ENCODE results near the gene INIP. TPM values are rescaled to one million over a fixed set of nuclear protein-coding genes. Genes with fewer than 3 reads are reported as not detected.
"Not testable (repeated sequence)": the region's sequence is repeated elsewhere in the genome, so short reads cannot be mapped to it uniquely, and the experiment has no call there.

INIP gene
- total RNA-seq, 1 donor from 2014 or later, result 15.6 TPM

- DNase-seq (ENCODE audit: low read depth), result no peak
Observed at GRCh38 chr9:112743216-112743836, 25.4 kb upstream of the INIP start.

- DNase-seq (ENCODE audit: low read depth), result no peak
Observed at GRCh38 chr9:112734892-112735291, 17.0 kb upstream of the INIP start.

- DNase-seq (ENCODE audit: low read depth), result no peak
Observed at GRCh38 chr9:112731971-112732370, 14.1 kb upstream of the INIP start.

- no peak for DNase-seq (ENCODE audit: low read depth)
Observed at GRCh38 chr9:112728401-112728800, 10.5 kb upstream of the INIP start.

DNA sequence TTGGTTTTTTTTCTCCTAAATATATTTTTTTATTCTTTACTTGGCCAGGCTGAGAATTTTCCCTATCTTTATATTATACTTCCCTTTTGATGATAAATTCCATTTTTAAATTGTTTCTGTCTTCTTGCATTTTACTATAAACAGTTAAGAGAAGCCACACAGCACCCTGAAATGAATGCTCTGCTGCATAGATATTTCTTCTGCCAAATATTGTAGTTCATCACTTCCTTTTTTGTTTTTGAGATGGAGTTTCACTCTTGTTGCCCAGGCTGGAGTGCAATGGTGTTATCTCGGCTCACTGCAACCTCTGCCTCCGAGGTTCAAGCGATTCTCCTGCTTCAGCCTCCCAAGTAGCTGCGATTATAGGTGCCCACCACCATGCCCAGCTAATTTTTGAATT lies 8.5 kb upstream of the INIP start:
- no peak for DNase-seq (ENCODE audit: low read depth)

GRCh38 chr9:112725961-112726360 lies 8.0 kb upstream of the INIP start:
- no peak for DNase-seq (ENCODE audit: low read depth)

DNA sequence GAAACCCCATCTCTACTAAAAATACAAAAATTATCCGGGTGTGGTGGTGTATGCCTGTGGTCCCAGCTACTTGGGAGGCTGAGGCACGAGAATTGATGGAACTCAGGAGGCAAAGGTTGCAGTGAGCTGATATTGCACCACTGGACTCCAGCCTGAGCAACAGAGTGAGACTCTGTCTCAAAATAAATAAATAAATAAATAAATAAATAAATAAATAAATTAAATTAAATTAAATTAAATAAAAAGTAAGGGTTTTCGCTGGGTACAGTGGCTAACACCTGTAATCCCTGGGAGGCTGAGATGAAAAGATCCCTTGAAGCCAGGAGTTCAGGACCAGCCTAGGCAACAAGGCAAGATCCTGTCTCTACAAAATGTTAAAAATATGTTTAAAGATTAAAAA lies 4.8 kb upstream of the INIP start:
- DNase-seq (ENCODE audit: low read depth), result not testable (repeated sequence)

GRCh38 chr9:112720113-112720780 lies 2.3 kb upstream of the INIP start:
- DNase-seq (ENCODE audit: low read depth), result no peak

- DNase-seq (ENCODE audit: low read depth), result no peak
Observed at GRCh38 chr9:112719696-112720095, 1.8 kb upstream of the INIP start.

DNA sequence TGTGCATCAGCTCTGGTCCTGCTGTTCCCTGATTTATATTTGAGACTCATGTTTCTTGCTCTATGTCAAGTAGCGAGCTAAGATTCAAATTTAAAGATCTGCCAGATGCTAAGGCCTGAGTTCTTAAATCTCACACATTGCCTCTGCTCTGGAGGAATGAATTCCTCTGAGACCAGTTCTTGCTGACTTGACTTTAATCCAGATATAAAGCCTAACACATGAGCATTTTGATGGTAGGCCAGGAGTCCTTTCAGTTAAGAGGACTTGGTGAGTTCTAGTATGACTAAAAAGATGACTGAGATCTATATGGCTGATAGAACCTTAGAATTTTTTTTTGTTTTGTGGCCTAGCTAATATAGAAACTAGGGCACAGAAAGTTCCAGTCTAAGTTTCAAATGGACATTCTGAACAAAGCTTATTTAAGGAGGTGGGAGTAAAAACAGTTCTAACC lies 1.3 kb upstream of the INIP start:
- no peak for DNase-seq (ENCODE audit: low read depth)

- no peak for DNase-seq (ENCODE audit: low read depth)
Observed at GRCh38 chr9:112712678-112713077, 5.2 kb downstream of the INIP start.

DNA sequence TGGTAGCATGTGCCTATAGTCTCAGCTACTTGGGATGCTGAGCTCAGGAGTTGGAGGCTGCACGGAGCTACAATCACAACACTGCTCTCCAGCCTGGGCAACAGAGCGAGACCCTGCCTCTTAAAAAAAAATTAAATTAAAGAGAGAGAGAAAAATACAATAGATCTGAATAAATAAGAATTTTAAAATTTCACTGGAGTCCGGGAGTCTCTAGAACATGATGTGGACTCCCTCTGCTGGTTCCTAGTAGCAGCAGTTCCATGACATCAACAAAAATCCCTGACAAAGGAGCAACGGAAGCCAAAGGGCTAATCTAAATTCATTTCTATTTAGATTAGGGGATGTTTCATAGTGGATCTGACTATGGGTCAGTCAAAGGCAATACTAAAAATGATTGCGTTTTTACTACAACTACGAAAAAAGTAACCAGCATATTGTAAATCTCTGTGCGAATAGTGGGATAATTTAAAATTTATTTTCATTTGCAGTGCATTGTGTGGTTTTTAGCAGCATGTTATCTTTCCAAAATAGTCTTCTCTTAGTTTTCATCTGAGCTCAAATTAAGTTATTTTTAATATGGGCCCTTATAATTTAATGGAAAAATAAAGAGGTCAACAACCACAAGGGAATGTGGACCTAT lies 6.7 kb downstream of the INIP start:
- DNase-seq (ENCODE audit: low read depth), result peak; percentile 26

DNA sequence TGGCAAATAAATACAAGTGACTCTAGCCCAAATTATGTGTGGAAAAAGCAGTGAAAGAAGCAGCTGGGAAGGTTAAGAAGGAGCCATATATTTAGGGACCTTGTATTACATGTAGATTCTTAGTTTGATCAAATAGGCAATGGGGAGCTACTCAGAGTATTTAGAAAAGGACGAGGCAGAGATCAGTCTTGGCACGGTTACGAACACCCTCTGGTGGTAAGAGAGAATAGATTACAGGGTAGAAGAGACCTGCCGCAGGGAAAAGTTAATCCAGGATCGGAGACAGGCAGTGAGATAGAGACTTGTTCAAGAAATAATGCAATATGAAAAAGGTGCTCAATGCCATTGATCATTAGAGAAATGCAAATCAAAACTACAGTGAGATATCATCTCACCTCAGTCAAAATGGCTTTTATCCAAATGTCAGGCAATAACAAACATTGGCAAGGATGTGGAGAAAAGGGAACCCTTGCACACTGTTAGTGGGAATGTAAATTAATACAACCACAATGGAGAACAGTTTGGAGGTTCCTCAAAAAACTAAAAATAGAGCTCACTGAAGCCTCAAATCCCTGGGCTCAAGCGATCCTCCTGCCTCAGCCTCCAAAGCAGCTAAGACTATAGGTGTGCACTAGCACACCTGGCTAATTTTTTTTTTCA lies 12.0 kb downstream of the INIP start:
- peak; percentile 29 for DNase-seq (ENCODE audit: low read depth)

DNA sequence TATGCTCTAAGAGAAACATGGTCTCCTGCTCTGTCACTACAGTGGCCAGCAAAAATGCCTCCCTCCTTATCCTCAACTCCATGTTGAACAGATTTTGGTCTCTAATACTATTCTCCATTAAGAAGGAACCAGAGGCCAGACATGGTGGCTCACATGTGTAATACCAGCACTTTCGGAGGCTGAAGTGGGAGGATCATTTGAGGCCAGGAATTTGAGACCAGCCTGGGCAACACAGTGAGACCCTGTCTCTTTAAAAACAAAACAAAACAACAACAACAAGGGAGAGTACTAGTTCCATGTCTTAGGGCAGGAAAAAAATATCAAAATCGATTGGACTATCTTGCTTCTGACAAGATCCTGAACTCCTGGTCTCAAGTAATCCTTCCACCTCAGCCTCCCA lies 14.6 kb downstream of the INIP start:
- DNase-seq (ENCODE audit: low read depth), result no peak

DNA sequence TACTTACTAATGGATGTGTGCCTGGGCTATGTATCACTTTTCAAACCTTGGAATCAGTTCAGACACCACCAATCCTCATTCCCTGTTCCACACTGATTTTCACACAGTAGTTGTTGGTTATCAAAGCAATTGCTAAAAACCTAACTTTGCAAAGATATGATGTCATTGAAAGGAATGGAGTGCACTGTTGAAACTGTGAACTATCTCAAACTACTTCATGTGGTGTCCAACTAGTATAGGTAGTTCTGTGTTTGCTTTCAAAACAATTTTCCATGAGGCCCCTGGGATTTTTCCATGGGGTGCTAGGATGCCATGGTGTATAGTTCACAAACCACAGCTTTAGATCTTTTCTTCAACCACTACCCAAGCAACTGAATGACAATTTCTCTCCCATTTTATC lies 17.8 kb downstream of the INIP start:
- DNase-seq (ENCODE audit: low read depth), result no peak

- no peak for DNase-seq (ENCODE audit: low read depth)
Observed at GRCh38 chr9:112699230-112699629, 18.7 kb downstream of the INIP start.

DNA sequence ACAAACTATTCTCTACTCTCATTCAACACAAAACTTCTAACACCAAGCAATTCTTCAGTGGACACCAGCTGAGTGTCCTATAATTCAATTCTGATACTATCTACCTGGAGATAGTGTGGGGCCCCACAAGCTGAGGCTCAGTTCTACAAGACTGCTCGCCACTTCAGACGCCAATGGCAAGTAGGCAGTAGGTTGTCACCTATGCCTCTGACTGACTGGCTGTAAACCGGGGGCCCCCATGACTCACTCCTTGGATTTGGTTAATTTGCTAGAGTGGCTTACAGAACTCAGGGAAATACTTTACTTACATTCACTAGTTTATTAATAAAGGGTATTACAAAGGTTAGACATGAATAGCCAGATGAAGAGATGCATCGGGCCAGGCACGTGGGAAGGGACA lies 21.5 kb downstream of the INIP start:
- DNase-seq (ENCODE audit: low read depth), result no peak

DNA sequence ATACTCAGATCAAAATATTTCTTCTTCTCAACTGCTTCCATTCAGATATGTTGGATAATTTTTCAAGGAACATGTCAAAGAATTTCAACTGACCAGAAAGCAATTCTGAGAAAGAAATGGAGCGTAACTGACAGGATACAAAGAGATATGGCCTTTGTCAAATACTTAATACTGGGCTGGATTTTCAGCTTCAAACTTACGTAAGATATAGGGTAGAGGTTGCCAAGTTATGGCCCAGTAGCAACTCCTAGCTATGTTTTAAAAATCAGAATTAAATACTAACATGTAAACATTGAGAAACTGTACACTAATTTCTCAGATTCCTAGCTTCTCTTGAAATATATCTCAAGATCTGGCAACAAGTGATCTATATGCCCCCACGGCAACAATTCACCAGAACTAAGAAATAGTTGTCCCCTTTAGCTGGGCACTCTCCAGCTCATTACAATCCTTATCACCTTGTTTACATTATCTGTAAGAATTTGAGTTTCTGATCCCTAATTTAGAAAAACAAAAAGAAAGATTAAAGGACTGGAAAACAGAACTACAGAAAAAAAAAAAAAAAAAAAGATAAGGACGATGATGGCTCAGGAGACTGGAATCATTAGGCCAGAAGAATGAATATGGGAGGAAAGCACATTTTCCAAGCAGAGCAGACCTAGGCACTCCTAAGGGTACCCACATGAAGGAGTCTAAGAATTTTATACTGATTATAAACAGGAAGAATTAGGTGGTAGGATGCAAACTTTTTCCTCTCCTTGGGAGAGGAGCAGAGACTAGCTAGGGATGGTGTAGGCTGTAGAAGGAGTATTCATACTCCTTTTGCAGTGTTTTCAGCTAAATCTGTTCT lies 23.0 kb downstream of the INIP start:
- DNase-seq (ENCODE audit: low read depth), result no peak

- DNase-seq (ENCODE audit: low read depth), result no peak
Observed at GRCh38 chr9:112689161-112689740, 28.7 kb downstream of the INIP start.

- no peak for DNase-seq (ENCODE audit: low read depth)
Observed at GRCh38 chr9:112680731-112681402, 37.0 kb downstream of the INIP start.

Data from myocyte (in vitro differentiated cells).